ENCODE measurements around the gene TRPV5.

DNA sequence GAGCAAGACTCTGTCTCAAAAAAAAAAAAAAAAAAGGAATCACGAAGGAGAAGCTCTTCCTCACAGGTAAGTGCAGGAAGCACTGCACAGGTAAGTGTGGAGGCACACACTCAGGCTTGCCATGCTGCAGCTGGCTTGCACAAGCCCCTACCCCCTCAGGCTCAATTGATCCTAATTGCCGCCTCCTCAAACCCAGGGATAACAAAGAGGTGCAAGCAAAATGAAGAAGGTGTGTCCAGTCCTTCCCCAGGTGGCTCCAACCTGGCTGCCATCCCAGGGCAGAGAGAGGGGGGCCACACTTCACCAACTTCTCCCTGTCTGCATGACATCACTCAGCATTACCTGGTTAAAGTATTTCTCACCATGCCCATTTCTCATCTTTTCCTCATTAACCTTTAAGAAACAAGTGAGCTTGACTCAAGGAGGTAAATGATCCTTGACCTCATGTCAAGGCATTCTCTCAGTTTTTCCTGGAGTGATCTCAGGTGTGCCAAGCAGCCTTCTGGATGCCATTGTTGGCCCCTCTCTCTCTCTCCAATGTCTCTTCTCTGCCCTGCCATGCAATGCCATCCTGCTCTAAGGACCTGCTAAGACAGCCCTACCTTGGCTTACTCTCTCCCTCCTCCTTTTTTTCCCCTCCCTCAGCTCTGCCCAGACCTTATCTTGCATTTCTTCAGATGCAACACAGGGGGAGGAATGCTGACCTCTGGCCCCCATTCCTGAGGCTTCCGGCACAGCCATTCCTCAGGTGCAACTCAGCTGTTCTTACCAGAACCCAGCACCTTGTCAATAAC, 35.0 kb downstream of the TRPV5 start:
- no peak for TF ChIP-seq EZH2 (IDR thresholded peaks at IDR 0.05; ENCODE audit: insufficient read depth, poor library complexity, severe bottlenecking)
- no peak for TF ChIP-seq EZH2phosphoT487 (IDR thresholded peaks at IDR 0.05; ENCODE audit: insufficient read depth, low read depth)
